ENCODE measurements around the gene BMP6.

DNA sequence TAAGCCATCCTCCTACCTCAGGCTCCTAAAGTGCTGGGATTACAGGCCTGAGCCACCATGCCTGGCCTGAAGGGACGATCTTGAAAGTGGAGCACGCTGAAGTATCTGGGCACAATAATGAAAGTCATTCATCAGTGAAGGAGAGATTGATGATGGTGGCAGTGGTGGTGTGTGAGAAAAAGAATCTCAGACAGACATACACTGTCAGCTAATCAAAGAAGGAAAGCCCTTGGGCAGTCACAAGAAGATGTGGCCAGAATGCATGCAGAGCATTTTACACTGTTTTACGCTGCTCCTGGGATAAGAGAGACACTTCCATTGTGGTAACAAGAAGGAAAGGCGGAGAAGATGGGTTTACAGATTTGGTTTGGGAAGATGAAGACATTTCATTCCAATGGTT, 20.4 kb upstream of the BMP6 start:
- TF ChIP-seq, protein P1, sequence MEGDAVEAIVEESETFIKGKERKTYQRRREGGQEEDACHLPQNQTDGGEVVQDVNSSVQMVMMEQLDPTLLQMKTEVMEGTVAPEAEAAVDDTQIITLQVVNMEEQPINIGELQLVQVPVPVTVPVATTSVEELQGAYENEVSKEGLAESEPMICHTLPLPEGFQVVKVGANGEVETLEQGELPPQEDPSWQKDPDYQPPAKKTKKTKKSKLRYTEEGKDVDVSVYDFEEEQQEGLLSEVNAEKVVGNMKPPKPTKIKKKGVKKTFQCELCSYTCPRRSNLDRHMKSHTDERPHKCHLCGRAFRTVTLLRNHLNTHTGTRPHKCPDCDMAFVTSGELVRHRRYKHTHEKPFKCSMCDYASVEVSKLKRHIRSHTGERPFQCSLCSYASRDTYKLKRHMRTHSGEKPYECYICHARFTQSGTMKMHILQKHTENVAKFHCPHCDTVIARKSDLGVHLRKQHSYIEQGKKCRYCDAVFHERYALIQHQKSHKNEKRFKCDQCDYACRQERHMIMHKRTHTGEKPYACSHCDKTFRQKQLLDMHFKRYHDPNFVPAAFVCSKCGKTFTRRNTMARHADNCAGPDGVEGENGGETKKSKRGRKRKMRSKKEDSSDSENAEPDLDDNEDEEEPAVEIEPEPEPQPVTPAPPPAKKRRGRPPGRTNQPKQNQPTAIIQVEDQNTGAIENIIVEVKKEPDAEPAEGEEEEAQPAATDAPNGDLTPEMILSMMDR (IDR thresholded peaks at IDR 0.05): no peak
- no peak for TF ChIP-seq POLR2A (IDR thresholded peaks at IDR 0.05)
- TF ChIP-seq EP300 (IDR thresholded peaks at IDR 0.05): no peak
